GM12865 (cell line): ENCODE data around the gene NPPC.
"Not testable (repeated sequence)": the region's sequence is repeated elsewhere in the genome, so short reads cannot be mapped to it uniquely, and the experiment has no call there.

Experiments
- DNase-seq: peaks from one replicate; pipeline ENCODE4 v3.0.0; 2010; ENCODE audit warnings: low read depth
- H3K4me3 ChIP-seq: 2 replicates; pipeline ENCODE4 v1.5.1; 2011; ENCODE audit warnings: mild to moderate bottlenecking, low read depth, low read length, control low read depth
- CTCF ChIP-seq: IDR thresholded peaks from 2 replicates; pipeline ENCODE4 v1.5.1; 2011; ENCODE audit warnings: low read length, control low read depth, low read depth, inconsistent platforms; ENCODE audit not compliant: insufficient read depth; ENCODE audit errors: missing control alignments

Gene NPPC

GRCh38 chr2:231910771-231911170, 15.4 kb downstream of the NPPC start:
- no peak overlapping the region for H3K4me3 ChIP-seq
- no peak for DNase-seq
- TF ChIP-seq CTCF, result no peak

GRCh38 chr2:231910161-231910560, 16.0 kb downstream of the NPPC start:
- H3K4me3 ChIP-seq, DNase-seq: not testable (repeated sequence)

GRCh38 chr2:231909631-231910030, 16.6 kb downstream of the NPPC start:
- TF ChIP-seq CTCF, result no peak
- H3K4me3 ChIP-seq, result no peak overlapping the region

GRCh38 chr2:231908584-231908983, 17.6 kb downstream of the NPPC start:
- no peak for DNase-seq
- no peak for TF ChIP-seq CTCF

More at GRCh38 chr2:231909631-231910030, 16.6 kb downstream of the NPPC start:
- no peak for DNase-seq

GRCh38 chr2:231907765-231908164, 18.4 kb downstream of the NPPC start:
- no peak for TF ChIP-seq CTCF
- no peak overlapping the region for H3K4me3 ChIP-seq
- no peak for DNase-seq

More at GRCh38 chr2:231908584-231908983, 17.6 kb downstream of the NPPC start:
- no peak overlapping the region for H3K4me3 ChIP-seq

GRCh38 chr2:231905026-231905425, 21.2 kb downstream of the NPPC start:
- no peak for DNase-seq
- no peak overlapping the region for H3K4me3 ChIP-seq
- no peak for TF ChIP-seq CTCF

- no peak overlapping the region for H3K4me3 ChIP-seq
- no peak for DNase-seq
- TF ChIP-seq CTCF, result no peak
Measured at GRCh38 chr2:231904161-231904611, 22.0 kb downstream of the NPPC start.
